M059J (cell line): ENCODE results near the gene INPP5D. TPM values are rescaled to one million over a fixed set of nuclear protein-coding genes. Genes with fewer than 3 reads are reported as not detected.
"Not testable (repeated sequence)": the region's sequence is repeated elsewhere in the genome, so short reads cannot be mapped to it uniquely, and the experiment has no call there.

Experiments
- DNase-seq: peaks from one replicate; pipeline ENCODE4 v3.0.0-alpha.2; 2012; ENCODE audit warnings: low read depth
- total RNA-seq: library from RNA; depleted of rRNA; stranded (reverse); fragments of >200 nt; shearing (Covaris generic); gene quantifications from 2 replicates; pipeline ENCODE4 v1.2.3, GENCODE V29; 2014

INPP5D gene
- total RNA-seq, 1 experiment from 2014 or later, result not detected

DNA sequence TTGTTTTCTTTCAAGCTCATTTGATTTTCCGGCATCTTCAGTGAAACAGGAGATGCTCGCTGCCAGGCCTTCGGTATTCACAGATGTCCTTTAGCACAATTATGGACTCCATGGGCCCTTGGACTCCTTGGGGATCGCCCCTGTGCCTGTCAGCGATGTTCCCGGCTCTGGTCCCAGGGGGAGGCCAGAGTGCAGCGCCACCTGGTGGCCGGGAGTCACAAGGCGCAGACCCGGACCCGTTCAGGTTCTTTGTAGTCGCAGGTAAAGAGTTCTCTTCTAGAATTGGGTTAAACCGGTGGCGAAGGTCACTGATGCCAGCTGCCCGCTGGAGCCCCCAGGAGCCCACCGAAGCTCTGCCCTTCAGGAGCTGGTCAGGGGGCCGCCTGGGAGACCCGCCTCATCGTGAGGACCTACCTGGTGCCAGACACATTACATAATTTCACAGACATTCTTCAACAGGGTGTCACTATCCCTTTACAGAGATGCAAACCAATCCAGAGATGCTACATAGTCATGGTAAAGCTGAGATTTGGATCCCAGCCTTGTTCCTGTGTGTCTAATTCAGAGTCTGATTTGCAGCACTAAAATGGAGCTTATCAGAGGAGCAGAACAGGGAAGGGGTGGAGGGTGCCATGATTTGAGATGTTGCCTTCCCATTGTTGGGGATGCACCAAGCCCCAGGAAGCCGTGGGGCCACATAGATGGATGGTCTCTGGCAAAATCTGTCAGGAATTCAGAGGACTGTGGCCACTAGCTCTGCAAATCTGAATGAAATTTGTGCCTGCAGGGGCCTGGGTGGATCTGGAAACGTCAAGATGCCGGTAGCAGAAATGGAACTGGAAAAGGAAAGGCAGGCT lies 6.0 kb upstream of the INPP5D start:
- peak; percentile 37 for DNase-seq

DNA sequence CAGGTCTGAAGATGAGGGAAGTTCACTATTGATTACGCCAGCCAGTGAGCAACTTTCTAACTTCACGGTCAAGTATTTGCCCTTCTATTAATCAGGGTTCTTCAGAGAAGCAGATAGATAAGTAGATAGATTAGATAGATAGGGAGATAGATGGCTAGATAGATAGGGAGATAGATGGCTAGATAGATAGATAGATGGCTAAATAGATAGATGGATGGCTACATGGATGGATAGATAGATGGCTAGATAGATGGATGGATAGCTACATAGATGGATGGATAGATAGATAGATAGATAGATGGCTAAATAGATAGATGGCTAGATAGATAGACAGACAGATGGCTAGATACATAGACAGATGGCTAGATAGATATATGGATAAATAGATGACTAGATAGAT lies 4.8 kb upstream of the INPP5D start:
- DNase-seq, result no peak

DNA sequence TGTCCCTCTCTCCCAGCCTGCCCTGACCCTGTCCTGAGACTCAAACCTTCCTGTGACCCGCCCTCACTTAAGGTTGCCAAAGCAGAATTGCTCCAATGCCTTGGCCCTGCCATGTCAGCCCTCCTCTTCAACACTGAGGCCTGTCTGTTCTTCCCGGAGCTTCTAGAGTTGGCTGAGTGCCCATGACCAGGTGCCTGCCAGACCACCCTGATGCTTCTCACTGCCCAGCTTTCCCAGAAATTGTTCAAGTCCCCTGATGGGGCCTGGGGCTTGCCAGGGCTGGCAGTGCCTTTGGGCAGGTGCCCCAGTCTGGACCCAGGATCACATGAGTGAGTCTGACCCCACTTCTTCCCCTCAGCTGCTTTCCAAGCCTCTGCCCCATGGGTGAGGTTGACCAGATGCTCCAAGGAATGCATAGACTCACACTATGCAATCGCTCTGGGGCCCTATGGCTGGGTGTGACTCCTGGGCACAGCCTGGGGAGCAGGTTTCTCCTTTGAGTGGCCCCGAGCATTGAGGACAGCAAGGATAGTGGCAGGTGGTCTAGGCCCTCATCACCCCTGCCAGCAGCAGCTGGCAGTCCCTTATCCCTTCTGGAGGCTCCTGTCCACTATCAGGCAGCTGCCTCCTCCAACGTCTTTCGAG lies 3.1 kb upstream of the INPP5D start:
- DNase-seq, result no peak

DNA sequence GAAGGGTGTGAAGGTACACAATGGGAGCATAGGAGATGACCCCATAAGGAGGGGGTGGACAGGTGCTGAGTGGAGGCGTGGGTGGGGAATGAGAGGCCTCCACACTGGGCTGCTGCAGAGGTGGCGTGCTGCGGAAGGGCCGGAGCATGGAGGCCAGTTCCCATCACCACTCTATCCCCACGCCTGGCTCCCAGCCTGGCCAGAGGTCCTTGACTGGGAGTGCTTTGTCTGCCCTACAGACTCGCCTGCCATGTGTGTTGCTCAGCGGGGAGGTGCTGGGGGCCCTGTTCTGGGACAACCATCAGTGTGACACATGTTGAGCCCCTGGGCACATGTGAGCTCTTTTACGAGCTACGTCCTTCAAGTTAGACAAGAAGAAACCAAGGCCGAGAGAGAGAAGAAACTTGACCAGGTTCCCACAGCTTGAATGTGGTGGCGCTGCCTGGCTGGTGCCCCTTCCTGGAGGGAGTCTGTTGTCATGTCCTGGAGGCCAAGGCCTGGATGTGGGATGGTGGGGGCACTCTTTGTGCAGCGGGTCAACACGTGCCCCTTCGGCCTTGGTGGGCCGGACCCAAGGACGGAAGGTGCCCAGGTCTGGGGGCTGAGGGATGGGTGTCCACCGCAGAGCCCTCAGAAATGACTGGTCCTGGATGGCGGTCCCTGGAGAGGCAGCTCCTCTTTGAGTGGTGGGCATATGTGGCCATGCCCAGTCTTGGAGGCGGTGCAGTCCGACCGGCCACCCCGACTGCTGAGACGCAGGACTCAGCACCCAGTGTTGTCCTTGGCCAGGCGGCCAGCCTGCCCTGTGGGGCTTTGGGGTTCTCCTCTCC lies 1.2 kb upstream of the INPP5D start:
- DNase-seq, result no peak

DNA sequence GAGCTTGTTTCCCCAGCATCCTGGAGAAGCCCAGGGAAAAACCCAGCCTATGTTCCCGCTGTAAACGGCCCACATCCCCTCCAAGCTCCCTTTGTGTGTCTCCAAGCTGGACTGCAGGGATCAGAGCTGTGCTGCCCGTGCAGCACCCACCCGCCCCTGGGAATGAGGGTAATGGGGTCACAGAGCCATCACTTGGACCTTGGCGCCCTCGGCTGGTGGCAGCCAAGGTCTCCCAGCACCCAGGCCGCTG lies 670 bp upstream of the INPP5D start:
- DNase-seq, result no peak

DNA sequence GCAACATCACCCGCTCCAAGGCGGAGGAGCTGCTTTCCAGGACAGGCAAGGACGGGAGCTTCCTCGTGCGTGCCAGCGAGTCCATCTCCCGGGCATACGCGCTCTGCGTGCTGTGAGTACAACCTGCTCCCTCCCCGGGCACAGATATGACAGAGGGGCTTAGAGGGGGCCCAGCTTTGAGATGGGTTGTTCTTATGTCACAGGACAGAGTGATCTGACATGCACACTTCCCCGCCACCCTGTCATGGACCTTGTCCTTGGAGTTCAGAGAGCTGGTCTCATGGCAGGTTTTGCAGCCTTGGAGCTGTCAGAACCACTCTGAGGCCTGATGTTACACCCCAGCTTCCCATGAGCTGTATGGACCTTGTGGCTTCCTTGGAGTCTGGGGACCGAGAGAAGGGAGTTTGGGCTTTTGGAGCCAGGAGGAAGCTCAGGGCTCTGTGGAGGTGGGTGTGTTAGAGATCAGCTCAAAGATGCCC lies 398 bp downstream of the INPP5D start:
- no peak for DNase-seq

DNA sequence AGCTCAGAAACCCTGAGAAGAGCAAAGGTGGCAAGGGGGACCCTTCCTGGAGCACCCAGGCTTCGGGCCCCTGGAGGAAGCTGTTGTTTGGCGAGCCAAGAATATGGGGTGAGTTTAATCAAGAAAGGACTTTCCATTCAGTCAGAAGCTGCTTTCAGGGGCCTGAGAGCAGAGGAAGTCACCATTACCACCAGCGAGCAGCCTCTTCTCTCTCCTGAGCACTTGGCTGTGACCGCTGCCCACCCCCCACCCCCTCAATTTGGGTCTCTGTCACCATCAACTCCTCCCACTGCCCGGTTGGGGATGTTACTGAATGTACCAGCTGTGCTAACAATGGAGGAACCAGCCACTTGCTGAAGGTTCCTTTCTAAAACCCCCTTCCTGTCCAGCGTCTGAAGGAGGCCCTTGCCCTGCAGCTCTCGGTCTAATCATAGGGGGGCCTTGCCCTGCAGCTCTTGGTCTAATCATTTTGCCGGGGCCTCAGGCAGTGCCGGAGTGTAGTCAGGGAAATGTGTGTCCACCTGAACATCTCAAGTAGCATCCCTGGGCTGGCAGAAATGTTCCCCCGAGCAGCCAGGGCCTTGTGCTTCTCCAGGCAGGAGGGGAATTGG lies 943 bp downstream of the INPP5D start:
- DNase-seq, result no peak

DNA sequence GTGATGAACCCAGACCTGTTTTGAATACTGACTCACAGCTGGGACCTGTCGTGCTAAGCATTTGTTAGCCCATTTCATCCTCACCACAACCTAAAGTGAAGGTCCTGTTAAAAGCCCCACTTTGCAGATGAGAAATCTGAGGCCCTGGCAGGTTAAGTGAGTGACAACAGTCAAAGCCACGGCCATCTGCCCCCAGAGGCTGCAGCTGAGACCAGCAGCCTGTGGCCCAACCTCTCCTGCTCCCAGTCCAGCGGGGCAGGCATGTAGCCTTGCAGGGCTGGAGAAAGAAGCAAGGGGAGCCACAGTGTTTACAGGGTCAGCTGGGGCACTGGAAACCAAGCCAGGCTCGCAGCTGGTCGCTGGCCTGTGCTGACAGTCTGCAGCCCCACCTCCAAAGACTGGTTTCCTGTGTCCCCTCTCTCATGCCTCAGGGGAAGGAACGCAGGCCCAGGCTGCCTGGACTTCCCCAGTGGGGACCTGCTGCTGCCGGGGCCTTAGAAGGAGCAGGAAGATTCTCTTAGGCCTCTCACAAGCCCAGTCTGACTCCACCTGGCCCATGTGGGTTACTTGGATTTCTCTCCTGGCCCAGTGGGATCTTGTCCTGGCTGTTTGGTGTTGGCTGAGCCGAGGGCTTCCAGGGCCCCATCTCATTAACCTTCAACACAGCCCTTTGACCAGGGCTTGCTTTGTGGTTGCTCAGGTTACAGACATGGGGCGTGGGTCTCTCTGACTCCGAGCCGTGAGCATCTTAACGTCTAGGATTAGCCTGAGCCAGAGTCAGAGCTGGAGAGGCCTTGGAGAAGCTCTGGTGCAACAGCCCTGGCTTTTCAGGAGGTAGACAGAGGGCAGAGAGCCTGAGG lies 1.7 kb downstream of the INPP5D start:
- DNase-seq, result no peak

DNA sequence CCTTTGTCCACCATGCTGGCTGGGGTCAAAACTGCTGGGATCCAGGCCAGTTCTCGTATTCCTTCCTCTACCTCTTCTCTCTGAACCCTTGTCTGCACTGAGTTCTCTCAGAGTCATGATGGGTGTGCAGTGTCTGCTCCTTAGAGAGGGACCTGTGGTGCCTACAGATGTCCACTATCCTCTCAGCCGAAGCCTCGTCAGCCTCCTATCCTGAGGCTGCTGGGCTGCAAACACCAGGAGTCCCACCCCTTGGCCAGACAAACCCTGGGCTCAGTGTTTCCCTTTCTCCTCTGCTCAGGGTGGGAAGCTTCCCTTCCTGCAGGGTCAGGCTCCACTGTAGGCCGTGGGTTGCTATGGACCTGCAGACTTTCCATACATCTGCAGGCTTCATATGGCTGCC lies 2.3 kb downstream of the INPP5D start:
- DNase-seq, result no peak

DNA sequence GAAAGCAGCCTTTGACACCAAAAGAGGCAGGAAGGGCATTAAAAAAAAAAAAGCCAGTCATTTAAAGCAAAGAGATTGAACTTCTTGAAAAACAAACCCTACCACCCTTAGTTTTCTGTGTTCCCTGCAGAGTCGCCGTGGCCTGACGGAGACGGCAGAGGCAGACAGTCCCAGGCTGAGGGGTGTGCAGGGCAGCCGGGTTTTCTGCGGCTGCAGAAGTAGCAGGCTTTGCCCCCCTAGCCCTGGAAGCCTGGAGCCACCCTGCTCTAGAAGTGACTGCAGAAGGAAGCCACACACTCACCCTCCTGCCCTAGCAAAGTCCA lies 2.8 kb downstream of the INPP5D start:
- DNase-seq, result no peak

DNA sequence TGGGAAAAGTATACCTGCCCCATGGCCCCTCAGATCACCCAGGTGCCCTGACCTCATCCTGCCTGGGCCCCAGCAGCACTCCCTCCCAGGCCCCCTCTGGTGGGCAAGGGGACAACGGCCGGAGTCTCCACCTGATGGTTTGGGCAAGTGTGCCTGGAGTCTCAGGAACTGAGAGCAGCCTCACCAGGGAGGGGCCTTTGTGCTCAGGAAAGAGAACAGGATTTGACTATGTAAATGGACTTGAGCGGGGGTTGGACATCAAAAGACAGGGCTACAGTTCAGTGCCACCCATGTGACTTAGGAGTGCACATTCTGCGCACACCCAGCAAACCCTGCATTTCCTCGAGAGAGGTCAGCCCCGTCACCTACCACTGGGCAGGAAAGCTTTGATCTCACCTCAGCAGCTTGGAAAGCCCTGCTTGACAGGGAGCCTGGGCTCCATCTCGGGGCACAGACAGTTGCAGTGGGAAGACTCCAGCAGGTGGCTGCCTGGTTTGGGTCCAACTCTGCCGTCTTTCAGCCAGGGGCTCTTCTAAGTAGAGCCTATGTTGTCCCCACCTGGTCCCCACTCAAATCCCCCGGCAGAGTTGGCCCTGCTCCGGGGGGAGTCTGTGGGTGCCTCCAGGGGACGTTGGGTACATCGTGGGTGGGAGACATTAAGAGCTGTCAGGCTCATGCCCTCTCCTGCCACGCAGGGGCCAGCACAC lies 3.3 kb downstream of the INPP5D start:
- DNase-seq, result no peak

DNA sequence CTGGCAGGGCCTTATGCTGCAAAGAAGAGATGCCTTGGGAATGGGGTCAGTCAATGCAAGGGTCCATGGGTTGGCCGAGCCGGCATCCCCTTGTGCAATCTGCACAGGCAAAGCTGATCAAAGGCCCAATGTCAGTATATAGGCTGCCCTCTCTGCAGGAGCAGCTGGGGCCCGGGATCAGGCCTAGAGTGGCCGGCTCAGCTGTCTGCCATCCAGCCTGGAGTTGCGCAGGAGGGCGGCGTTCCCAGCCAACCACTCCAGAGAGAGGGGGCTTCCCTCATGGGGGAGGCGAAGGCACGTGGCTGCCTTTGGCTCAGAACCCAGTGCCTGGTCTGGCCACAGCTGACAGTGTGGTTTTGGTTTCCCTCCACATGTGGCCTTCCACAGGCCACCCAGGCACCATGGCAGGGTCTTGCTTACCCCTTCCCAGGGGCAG lies 3.9 kb downstream of the INPP5D start:
- no peak for DNase-seq

DNA sequence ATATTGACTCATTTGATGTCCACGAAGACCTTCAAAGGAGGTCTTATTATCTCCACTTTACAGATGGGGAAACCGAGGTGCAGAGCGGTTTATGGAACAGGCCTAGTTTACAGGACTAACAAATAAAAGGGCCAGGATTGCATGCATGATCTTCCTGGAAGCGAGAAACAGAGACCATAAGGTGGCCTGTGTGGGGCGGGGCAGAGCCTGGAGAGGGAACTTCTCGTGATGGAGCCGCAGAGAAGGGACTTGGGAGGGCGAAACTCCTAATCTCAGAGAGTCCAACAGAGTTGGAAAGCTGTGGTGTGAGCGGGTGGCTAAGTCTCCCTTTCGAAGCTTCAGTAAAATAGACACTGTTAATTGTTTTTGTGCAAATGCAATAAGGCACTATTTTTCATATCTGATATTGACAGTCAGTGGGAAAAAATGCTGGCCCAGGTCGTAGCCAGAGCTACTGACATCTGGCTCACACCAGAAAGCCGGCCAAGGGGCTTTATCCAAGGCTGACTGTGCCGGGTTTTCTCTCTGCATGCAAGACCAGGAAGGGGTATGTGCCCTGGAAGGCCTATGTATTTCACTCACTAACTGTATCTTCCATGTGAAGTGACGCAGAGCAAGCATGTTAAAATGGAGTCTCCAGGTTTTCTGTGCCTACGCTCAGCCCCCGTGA lies 4.5 kb downstream of the INPP5D start:
- DNase-seq, result no peak

DNA sequence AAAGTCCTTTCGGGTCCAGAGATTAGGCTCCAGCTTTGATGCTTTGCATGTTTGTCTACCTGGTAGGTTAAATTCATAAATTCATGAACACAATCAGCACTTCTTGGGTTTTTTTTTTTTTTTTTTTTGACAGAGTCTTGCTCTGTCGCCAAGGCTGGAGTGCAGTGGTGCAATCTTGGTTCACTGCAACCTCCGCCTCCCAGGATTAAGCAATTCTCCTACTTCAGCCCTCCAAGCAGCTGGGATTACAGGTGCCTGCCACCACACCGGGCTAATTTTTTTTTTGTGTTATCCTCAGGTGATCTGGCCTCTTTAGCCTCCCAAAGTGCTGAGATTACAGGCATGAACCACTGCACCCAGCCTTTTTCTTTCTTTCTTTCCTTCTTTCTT lies 5.1 kb downstream of the INPP5D start:
- not testable (repeated sequence) for DNase-seq

DNA sequence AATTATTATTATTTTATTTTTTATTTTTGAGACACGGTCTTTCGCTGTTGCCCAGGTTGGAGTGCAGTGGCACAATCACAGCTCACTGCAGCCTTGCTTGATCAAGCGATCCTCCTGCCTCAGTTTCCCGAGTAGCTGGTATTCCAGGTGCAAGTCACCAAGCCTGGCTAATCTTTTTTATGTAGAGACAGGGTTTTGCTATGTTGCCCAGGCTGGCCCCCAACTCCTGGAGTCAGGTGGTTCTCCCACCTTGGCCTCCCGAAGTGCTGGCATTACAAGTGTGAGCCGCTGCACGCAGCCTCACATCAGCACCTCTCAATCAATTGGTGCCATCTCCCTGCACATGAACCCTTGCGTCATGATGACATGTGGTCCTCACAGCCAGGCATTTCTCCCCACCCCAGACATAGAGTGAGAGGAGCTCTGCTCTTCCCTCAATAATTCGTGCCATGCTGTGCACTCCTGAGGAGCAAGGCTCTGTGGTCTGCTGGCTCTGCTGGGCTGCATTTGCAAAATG lies 5.9 kb downstream of the INPP5D start:
- DNase-seq, result no peak

DNA sequence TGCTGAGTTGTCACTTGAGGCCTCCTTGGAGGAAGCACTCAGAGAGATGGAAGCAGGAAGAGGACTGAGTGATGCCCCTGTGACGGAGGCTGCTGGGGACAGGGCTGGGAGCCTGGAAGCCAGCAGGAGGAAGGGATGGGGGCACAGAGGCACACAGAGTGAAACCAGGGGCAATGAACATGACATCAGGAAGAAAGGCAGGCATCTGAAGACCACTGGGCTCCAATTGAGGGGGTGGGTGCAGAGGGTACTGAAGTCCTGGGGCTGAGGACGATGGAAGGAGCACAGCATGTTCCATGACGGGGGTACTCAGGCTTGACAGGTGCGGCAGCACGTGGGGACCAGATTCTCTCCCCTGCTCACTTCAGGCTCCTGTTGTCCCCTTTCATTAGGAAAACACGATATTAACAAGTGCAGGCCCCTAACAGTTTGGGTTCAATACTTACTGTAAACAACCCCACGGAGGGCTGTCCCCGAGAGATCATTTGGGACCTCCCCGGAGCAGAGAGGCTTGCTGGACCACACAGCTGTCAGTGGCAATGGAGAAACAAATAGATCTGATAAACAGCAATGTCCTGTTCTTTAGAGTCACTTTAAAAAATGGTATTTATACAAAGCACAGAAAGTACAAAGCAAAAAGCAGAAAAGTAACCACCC lies 8.7 kb downstream of the INPP5D start:
- DNase-seq, result no peak

DNA sequence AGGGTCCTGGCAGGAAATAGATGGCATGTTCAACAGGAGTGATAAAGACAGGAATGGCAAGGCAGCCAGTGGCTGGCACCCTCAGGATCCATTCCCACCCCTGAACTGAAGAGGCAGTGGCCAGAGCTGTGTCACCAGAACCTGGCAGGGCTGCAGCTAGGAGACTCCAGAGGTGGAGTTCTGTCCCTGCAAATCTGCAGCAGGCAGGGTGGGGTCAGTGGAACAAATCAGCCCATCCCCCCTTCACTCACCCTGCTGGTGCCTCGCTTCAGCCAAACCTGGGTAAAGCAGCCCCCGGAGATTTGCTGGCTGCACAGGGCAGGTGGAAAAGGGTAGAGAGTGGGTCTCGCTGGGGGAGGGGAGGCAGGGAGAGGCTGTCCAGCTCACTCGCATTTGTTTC lies 12.7 kb downstream of the INPP5D start:
- no peak for DNase-seq

DNA sequence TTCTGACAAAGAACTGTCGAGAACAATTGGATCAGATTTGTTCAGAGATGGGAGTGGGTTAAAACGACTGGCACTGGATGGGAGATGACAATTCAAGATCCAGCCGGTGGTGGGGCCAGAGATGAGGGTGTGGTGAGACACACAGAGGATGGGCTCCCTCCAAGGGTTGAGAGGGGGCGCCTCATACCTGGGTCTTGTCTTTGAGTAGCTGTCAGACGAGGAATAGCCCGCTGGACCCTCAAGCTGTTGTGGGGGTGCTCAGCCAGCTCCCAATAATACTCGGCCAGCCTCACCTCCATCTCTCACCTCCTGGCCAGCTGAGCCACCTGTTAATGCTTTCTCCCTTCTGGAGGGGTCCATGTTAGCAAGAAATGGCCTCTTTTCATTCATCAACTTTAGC lies 14.0 kb downstream of the INPP5D start:
- DNase-seq, result no peak

DNA sequence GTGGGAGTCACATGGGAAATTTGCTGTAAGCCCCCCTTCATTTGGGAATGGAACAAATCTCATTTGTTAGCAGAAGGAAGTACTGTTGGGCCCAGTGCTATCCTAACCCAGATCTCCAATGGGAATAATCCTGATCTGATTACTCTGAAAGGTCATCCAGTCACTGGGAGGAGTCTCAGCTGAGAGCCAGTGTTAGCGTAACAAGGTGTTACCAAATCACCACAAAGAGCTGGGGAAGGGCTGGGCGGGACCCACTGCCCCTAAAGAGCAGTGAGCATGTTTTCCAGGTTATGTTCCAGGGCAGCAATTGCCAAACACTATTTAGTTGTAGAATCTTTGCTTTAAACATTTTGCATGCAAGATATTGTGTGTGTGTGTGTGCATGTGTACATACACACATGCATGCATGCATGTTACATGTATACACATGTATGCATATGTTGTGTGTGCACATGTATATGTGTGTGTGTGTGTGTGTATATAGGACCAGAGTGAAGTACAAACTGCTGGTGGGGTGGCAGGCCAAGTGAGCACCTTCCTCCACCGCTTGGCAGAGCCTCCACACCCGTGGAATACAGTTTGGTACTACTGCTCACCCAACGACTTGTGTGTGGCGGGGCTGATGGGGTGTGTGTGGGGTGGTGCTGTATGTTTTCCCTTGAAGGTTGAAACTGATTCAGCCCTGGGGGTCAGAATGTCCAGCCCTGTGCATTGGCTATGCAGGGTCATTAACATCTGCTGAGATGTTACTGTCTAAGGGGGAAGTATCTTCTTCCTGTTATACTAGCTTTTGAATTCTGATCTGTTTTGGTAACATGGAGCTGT lies 15.2 kb downstream of the INPP5D start:
- DNase-seq, result no peak
